ENCODE results near the gene MROH7.

DNA sequence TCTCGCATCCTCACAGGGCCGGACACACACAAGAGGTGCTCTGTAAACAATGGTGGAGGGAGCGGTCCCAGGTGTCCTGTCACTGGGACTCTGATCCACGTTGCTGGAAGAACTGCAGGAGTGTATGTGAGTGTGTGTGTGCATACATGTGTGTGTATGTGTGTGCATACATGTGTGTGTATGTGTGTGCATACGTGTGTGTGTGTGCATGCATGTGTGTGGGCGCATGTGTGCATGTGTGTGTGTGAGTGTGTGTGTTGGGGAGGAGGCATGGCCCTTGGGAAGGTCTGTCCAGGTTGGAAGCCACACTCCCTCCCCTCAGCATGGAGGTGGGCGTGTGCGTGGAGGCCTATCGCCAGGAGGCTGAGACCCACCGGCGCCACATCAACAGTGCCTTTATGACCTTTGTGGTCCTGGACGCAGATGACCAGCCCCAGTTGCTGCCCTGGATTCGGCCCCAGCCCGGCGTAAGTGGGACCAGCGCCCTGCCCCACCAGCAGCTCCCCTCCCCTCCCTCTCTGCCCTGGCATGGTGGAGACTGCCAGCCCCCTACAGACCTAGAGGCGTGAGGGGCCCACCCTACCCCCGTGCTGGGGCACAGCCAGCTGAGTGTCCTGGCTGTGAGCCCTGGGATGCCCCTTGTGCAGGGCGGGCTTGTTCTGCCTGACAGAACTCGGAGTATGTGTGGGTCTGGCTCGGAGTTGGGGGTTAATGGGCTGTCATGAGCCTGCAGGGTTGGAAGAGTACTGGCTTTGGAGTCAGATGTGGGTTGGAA lies 40.5 kb upstream of the MROH7 start:
- TF ChIP-seq SMC3 (conservative IDR thresholded peaks at IDR 0.05; ENCODE audit: poor library complexity) = no peak
- TF ChIP-seq, protein P1, sequence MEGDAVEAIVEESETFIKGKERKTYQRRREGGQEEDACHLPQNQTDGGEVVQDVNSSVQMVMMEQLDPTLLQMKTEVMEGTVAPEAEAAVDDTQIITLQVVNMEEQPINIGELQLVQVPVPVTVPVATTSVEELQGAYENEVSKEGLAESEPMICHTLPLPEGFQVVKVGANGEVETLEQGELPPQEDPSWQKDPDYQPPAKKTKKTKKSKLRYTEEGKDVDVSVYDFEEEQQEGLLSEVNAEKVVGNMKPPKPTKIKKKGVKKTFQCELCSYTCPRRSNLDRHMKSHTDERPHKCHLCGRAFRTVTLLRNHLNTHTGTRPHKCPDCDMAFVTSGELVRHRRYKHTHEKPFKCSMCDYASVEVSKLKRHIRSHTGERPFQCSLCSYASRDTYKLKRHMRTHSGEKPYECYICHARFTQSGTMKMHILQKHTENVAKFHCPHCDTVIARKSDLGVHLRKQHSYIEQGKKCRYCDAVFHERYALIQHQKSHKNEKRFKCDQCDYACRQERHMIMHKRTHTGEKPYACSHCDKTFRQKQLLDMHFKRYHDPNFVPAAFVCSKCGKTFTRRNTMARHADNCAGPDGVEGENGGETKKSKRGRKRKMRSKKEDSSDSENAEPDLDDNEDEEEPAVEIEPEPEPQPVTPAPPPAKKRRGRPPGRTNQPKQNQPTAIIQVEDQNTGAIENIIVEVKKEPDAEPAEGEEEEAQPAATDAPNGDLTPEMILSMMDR (IDR thresholded peaks at IDR 0.05; ENCODE audit: poor library complexity, severe bottlenecking) = no peak
- no peak for TF ChIP-seq EP300 (conservative IDR thresholded peaks at IDR 0.05; ENCODE audit: poor library complexity, severe bottlenecking)

Data from neural cell (in vitro differentiated cells).